Stimulated activated CD8-positive, alpha-beta memory T cell treated with anti-CD3 and anti-CD28 coated beads, Interleukin-15, amount 100 ng/mL, for 4 hours (primary cell): ENCODE measurements around the gene PRDM13.
"Not testable (repeated sequence)": the region's sequence is repeated elsewhere in the genome, so short reads cannot be mapped to it uniquely, and the experiment has no call there.

Source experiments
- DNase-seq, 2 donors: peaks; one replicate each; pipeline ENCODE4 v3.0.0-alpha.2; 2020; ENCODE audit warnings: low read depth in 2 of 2

The PRDM13 gene

DNA sequence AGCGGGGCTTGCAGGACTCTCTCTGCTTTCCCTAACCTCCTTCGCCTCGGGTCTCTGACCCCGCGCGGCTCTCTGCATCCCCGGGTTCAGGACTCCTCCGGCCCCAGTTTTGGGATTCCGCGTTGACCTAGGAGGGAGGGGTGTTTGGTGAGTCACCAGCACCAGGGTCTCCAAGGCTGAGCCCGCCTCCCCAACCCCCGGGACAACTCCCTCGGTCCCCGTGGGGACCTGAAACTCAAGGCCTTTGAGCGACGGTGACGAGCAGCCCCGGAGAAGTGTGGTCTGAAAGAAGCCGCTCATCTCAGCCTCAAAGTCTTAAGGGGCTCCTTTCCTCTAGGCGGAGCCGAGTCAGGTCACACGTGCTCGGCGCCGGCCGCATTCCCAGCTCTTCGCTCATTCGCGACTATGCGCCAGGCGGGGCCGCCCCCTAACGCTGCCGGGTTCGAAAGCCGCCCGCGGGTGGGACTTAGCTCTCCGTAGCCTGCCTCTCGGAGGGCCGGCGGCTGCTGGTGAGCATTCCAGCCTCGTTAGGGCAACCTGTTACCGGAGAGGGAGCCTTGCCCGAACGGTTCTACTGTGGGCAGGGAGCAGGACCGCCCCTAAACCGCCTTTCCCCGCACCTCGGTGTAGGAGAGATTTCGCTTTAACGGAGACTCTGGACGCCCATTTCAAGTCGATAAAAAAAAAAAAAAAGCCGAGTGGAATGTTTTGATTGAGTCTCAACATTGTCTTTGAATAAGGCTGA is 3.0 kb upstream of the PRDM13 start:
- DNase-seq, result no peak

DNA sequence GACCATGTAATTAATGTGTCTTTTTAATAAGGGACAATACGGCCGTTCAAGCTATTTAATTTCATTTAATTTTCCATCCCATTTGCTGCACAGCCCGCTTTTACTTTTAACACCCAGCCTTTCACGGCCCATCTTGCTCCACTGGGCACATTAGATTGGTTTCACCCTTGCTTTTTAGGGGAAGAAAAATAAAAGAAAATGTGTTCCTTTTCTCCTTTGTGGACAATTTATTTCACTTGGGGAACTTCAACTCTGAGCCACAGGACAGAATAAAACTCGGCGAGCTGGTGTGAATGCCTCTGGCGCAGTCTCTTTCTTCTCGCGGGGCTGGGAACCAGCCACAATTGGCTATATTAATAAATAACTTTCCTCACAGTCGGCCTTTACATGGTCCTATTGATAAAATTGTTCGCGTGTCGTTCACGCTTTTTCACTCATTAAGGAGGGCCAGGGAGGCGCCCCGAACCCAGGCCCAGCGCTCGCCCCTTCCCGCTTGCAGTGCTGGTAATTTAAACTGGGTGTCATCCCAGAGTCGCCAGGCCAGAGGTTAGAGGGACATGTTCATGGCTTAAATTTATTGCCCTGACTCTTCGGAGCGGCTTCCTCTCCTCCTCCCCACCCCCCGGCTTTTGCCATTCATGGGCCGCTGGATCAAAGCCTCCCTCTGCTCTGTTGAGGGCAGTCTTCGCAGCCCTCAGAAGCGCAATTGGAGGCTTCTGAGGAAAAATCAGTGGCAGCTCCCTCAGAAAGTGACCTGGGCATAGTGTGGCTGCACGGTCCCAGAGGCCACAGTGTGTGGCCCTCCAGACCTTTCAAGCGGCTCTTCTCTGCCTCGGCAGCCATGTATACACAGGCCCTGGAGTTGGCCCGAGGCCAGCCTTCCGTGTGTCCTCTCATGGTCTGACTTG is 2.2 kb upstream of the PRDM13 start:
- DNase-seq, result no peak

DNA sequence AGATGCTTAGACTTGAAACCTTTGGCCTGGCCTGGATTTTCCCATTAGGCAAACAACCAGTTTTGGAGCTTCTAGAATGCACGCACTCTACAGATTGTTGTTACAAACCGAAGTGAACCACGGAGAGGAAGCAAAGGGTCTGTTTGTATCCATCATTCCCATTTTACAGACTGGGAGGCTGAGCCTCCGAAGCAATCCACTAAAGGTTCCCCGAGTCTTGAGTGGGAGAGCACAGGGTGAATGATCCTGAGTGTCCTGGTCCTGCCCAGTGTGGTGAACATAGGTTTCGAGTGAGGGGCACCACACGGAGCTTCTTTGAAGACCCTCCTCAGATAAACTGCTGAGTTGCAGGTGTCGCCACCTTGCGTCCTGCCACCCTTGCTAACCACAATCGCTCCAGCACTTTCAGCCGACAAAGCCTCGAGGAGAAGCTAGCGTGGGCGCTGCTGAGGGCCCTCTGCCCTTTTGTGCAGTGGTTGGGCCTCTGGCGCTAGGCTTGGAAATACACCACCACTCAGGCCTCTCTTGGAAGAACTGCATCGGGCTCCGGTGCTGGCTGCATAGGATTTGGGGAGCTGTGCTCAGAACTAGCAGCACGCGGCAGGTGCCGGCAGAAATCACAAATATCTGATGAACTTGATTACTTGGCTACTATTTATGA is 1.4 kb upstream of the PRDM13 start:
- no peak for DNase-seq

DNA sequence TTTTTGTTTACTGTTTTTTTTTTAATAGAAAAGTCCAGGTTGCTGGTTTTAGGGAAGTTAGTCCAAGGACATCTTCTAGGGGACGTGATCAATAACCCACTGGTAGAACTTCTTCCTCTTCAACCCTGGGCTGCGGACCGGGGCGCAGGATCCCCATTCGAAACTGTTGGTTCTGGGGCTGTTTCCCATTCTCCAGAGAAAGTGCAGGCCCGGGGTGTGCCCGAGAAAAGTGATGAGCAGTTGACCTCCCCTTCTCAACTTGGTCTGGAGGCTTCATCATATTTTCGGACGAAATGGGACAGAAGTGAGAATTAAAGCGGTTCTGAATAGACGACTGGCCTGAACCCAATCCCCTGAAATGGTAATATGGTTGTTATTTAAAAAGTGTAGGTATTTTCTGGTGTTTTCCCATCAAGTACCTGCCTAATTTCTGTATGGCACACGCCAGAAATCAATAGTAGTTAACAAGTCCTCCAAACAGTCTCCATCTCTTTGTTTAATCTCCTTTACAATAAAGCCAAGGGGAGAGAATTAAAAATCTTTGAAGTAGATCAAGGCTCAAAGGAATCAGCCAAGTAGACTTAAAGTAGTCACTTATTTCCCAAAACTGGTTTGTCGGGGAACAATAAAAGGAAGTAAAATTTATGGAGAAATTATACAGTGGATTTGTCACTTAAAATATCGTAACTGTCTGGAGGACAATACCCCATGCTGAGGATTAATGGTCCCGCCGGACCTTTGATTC is 550 bp upstream of the PRDM13 start:
- no peak for DNase-seq

DNA sequence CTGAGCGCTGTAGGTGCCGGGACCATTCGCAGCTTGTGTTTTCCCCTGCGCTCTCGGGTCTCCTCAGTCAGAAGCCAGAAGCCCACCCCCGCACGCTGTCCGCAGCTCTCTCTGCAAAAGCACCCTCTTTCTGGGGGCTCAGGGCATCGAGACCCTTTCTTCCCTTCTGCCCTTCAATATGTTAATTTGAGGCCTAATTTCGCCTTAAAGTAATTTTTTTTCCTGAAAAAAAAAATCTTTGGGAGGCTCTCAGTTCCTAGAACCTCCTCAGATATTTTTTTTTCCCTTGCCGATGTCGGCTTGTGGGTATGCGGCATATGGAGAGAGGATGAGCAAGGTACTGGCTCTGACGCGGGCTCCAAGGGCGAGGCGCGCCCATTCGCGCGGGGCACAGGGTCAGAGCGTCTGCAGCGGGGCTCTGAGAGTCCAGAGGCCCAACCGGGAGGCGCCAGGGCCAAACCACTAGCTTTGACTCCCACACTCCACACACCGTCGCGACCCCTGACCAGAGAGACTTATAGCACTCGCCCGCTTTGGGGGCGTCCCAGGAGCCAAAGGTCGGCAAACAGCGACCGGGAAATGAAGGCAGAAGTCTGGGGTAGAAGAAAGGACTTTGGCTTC is 893 bp downstream of the PRDM13 start:
- DNase-seq, result no peak

DNA sequence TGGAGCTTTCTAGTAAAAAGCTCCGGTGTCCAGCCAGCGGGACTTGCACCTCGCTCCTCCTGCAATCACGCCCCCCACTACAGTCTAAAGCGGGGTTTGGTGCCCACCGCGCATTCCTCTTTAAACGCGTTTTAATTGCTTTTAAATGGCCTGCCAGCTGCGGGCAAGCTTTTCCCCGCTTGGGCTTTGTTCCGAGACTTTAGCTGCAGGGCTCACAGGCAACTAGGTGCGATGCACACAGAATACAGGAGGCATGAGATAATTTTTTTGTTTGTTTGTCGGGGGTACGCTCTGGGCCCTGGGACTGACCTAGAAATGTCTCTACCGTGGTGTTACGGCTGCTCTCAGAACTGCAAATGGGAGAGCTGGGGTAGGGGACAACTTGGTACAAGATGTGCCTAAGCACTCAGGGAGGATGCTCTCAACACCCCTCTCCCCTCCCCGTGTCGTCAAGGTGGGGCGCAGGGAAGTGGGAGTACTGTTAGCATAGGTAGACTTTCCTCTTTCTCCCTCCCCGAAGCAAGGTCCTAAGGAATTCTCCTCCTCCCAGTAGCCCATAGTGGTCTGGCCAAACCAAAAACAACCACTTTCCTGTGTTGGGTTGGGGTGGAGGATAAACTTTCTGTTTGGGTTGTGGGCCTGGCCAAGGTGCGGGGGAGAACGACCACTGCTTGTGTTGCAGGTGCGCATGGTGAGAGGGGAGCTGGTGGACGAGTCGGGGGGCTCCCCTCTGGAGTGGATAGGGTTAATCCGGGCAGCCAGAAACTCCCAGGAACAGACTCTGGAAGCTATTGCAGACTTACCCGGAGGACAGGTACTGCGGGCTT is 1.6 kb downstream of the PRDM13 start:
- DNase-seq, result no peak

DNA sequence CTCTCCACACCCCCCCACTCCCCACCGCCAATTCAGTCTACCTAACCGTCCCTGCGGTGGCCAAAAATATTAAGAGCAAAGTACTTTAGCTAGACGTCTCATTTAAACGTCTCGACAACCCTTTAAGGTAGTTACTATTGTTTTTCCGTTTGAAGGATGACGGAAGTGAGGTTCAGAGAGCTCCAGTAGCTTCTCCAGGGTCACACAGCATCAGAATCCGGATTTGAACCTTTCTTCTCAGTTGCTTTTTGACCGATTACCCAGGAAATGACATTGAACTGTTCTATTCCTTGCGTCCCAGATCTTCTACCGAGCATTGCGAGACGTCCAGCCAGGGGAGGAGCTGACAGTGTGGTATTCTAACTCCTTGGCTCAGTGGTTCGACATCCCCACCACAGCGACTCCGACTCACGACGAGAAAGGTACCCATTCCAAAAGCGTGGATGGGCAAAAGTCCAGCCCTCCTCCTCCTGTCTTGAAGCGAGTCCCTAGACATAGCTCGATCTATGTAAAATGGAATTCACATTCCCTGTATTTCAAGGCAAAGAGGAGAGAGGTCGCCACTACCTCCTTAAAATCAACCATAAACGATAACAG is 2.4 kb downstream of the PRDM13 start:
- DNase-seq, result no peak

DNA sequence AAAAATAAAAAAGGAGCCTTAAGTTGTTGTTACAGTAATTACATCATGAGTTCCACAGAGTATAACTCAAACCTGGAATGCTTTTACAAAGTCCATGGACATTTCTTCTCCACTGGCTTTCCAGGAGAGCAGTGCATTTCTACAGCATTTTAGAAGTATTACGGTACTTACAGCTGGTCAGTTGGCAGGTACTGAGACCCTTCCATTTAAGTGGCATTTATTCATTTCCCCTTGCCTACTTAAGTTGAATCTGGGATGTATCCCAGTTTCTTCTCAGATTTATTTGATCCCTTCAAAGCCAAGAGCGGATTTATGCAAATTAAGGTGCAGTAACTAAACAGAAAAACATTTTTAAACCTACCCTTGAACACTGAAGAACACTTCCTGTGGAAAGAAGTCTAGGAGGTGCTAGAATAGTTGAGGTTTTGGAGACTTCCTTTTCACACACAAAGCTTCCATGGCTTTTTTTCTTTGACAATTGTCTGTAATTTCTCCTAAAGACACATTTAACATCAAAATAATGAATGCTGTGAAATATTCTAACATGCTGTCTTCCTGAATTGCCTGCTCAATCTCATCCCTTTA is 3.4 kb downstream of the PRDM13 start:
- no peak for DNase-seq

DNA sequence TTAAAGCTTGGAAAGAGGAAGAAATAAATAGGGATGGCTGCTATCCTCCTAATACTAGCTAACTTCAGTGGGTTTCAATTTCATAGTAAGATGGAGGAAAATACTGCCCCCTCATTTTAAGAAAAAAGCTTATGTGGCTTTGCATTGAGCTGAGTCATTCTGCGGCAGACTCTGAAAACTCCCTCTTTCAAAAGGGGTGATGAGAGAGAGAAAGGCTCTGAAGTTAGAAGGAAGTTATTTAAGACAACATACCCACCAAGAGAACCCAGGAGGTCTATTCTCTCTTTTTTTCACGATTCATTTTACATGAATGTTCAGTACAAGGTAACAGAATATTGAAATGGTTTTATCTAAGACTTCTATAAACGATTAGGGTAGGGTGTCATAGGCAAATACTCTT is 4.5 kb downstream of the PRDM13 start:
- no peak for DNase-seq

DNA sequence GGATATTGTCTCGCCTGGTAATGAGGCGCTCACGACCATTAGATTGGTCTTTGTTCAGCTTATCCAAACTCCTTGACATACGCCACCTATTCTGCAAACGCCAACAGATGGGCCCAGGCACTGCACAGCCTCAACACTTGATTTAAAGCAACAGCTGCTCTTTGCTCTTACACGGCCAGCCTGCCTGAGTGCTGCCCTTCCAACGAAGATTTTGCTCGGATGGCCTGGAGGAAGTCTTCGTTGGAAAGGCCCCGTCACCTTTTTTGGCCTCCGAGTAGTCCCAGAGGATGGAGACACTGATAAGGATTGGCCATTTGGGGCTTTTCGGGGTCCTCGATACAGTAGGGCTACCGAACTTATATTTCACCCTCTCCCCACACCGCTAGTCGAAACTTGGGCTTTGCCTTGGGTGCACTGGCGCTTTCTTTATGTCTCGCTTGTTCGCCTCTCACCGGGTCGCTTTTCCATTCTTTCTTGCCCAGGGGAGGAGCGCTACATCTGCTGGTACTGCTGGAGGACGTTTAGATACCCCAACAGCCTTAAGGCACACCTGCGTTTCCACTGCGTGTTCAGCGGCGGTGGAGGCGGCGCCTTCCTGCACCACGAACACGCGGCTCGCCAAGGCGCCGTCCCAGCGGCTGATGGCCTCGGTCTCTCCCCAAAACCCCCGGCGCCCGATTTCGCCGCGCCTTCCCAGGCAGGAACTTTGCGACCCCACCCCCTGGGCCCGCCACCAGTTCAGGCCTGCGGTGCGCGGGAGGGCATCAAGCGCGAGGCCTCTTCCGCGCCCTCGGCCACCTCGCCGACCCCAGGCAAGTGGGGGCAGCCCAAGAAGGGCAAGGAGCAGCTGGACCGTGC is 6.1 kb downstream of the PRDM13 start:
- DNase-seq, result no peak

DNA sequence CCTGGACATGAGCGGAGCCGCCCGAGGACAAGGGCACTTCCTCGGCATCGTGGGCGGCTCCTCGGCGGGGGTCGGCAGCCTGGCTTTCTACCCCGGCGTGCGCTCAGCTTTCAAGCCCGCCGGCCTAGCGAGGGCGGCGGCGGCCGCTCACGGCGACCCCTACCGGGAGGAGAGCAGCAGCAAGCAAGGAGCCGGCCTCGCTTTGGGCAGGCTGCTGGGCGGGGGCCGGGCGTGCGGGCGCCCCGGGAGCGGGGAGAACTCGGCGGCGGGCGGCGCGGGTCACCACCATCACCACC is 6.7 kb downstream of the PRDM13 start:
- no peak for DNase-seq

DNA sequence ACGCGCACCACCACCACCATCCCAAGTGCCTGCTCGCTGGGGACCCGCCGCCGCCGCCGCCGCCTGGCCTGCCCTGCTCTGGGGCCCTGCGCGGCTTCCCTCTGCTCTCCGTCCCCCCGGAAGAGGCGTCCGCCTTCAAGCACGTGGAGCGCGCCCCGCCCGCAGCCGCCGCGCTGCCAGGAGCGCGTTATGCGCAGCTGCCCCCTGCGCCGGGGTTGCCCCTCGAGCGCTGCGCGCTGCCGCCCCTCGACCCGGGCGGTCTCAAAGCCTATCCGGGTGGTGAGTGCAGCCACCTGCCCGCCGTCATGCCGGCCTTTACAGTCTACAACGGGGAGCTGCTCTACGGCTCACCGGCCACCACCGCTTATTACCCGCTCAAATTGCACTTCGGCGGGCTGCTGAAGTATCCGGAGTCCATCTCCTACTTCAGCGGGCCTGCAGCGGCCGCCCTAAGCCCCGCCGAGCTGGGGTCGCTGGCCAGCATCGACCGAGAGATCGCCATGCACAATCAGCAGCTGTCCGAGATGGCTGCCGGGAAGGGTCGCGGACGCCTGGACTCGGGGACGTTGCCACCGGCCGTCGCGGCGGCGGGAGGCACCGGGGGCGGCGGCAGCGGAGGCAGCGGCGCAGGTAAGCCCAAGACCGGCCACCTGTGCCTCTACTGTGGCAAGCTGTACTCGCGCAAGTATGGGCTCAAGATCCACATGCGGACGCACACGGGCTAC is 7.2 kb downstream of the PRDM13 start:
- DNase-seq, result no peak

DNA sequence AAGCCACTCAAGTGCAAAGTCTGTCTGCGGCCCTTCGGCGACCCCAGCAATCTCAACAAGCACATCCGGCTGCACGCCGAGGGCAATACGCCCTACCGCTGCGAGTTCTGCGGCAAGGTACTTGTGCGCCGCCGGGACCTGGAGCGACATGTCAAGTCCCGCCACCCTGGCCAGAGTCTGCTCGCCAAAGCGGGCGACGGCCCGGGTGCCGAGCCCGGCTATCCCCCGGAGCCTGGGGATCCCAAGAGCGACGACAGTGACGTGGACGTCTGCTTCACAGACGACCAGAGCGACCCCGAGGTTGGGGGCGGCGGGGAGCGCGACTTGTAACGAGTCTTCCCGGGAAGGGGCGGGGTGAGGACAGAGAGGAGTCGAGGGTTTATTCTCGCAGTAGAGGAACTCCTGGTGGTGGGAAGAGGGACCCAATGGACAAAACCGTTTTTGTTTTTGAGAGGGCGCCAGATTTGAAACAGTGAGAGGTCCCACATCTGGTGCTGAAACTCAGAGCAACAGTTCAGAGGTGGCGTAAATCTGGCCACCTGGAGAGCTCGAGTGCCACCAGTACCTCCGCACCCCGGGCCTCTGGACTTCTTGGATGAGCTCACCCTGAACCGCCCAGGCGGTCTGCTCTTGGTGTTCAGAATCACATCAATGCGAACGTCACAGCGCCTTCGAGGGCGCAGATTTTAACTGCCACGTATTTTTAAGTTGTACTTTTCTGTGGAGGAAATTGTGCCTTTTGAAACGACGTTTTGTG is 8.0 kb downstream of the PRDM13 start:
- no peak for DNase-seq

DNA sequence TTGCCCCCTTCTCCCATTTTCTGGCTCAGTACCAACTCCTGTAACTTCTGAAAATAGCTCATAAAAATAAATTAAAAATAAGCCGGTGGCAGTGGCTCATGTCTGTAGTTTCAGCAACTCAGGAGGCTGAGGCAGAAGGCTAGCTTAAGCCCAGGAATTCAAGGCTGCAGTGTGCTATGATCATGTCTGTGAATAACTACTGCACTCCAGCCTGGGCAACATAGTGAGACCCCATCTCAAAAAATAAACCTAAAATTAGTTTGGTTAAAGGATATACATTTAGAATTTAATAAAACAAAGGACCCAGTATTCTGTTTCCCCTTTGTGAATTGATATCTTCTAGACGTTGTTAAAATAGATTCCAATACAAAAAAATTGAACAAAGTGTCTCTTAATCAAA is 10.5 kb downstream of the PRDM13 start:
- DNase-seq, result no peak

DNA sequence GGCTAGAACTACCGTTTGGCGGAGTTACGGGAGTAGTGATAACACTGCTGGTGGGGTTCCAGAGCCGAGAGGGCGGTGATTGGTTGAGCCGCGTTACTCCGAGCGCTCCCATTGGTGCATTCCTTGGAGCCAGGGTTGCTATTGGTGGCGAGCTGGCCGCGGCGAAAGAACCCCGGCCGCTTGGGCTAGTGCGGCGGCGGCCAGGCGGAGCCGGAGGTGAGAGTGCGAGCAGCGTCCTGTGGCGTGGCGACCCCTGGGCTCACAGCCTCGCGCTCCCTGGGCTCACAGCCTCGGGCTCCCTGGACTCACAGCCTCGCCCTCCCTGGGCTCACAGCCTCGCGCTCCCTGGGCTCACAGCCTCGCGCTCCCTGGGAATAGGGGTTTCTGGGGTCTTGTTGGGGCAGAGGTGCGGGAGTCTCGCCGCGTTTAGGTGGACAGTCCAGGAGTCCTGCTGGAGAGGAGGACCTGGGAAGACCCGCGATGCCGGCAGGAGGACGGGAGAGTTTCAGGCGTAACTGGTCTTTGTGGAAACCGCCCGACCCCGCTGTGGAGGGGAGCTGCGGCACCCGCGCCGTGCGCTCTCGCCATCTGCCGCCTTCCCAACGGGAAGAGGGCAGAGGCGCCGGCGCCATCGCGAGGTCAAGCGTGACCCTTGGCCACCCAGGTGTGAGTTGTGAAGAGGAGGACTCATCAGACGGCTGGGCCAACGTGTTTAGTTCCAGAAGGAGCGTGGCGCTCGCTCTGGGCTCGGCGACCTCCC is 12.2 kb downstream of the PRDM13 start:
- DNase-seq, result no peak

DNA sequence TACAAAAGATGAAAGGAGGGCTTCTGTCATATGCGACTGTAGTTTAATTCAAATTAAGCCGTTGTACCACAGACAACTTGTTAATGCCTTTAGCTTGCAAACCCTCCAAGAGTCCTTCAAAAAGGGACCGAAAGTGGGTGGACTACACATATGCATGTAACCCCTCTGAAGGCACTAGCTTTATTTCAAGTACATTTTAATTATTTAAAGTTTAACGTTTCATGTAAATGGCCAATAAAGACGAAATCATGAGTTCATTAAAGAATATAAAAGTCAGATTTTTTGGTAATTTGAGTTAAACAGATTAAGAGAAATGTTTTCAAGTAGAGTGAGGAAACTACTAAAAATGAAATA is 12.8 kb downstream of the PRDM13 start:
- no peak for DNase-seq

DNA sequence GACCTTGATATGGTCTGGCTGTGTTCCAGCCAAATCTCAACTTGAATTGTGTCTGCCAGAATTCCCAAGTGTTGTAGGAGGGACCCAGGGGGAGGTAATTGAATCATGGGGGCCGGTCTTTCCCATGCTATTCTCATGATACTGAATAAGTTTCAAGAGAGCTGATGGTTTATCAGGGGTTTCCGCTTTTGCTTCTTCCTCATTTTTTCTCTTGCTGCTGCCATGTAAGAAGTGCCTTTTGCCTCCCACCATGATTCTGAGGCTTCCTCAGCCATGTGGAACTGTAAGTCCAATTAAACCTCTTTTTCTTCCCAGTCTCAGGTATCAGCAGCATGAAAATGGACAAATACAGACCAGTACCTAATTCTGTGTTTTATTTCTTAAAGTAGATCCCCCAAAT is 15.4 kb downstream of the PRDM13 start:
- not testable (repeated sequence) for DNase-seq
